ENCODE data around the gene SEZ6L. TPM values are rescaled to one million over a fixed set of nuclear protein-coding genes. Genes with fewer than 3 reads are reported as not detected.

Gene SEZ6L
- total RNA-seq, 1 experiment from 2014 or later = not detected

DNA sequence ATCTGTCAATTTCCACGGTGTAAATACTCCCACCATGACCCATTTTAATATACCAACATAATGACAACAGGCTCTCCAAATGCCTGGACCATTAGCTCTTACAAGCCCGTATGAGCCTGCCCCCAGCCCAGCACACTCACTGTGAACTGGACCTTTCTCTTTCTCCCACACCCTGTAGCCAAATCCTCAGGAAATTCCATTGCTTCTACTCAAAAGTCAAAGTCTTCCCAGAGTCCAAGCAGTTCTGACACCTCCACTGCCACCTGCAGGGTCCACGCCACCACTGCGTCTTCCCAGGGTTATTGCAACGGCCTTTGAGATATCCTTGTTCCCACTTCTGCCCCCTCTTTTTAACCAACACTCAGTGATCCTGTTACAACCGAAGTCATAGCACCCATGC, 149.7 kb downstream of the SEZ6L start:
- Histone ChIP-seq H3K4me1 (ENCODE audit: control insufficient read depth in 1 of 2, insufficient read depth in 2 of 2, low read length in 2 of 2) (peaks cover 0 to 19% of the 10 kb centered on the region in 2 experiments; a peak in 1 of 4 replicates), H3K36me3 (ENCODE audit: control insufficient read depth in 1 of 2, insufficient read depth in 2 of 2, low read length in 2 of 2) (no peaks in the 10 kb centered on the region), H3K79me2 (ENCODE audit: insufficient read depth, low read length) (no peaks in the 10 kb centered on the region), H4K20me1 (ENCODE audit: insufficient read depth) (no peaks in the 10 kb centered on the region; the same call in 1 of the 2 replicates), H3K27me3 (ENCODE audit: insufficient read depth, low read length) (peaks cover 32% of the 10 kb centered on the region), H3K9me2 (ENCODE audit: insufficient read depth) (no peaks in the 10 kb centered on the region), H3K27ac (ENCODE audit: low read depth, low read length) (no peak overlapping the region), H3K9ac (ENCODE audit: low read length) (no peak overlapping the region), H3K4me2 (ENCODE audit: low read length) (no peak overlapping the region), H3K9me3 (ENCODE audit: control insufficient read depth in 1 of 2, insufficient read depth in 1 of 2, low read depth in 1 of 2, low read length in 2 of 2) (no peaks in the 10 kb centered on the region), H2AFZ (ENCODE audit: low read depth, low read length, poor library complexity, severe bottlenecking) (no peak overlapping the region), H3K4me3 (replicated peaks in 1 of 2; ENCODE audit: low read depth in 1 of 2, low read length in 2 of 2) (no peak overlapping the region)
- peak; percentile 91 for ATAC-seq
- intact Hi-C loops (cut with micrococcal nuclease) = no loop called here
- ChIA-PET CTCF (interaction anchor here (2.0 kb wide), 1 partner anchor 12 kb away, joined by 9 read pairs; no protein-coding TSS in a partner anchor), RAD21 (ENCODE audit: low non-redundant PET in 1 of 2, low total read pairs in 2 of 2, uncharacterized antibody in 2 of 2, unreplicated experiment in 2 of 2) (interaction anchor here in 1 of 2 experiments (0.6 kb wide), 1 partner anchor 228 kb away, joined by 3 read pairs; no protein-coding TSS in a partner anchor), POLR2A (no interaction called here)
- DNase-seq (ENCODE audit: low read depth, low spot score) = no peak
- peak; percentile 24; the same call in 1 of the 2 replicates for TF ChIP-seq RAD21 (IDR thresholded peaks at IDR 0.05; ENCODE audit: low read depth)
- TF ChIP-seq, protein P1, sequence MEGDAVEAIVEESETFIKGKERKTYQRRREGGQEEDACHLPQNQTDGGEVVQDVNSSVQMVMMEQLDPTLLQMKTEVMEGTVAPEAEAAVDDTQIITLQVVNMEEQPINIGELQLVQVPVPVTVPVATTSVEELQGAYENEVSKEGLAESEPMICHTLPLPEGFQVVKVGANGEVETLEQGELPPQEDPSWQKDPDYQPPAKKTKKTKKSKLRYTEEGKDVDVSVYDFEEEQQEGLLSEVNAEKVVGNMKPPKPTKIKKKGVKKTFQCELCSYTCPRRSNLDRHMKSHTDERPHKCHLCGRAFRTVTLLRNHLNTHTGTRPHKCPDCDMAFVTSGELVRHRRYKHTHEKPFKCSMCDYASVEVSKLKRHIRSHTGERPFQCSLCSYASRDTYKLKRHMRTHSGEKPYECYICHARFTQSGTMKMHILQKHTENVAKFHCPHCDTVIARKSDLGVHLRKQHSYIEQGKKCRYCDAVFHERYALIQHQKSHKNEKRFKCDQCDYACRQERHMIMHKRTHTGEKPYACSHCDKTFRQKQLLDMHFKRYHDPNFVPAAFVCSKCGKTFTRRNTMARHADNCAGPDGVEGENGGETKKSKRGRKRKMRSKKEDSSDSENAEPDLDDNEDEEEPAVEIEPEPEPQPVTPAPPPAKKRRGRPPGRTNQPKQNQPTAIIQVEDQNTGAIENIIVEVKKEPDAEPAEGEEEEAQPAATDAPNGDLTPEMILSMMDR (IDR thresholded peaks at IDR 0.05 in 2 of 3, conservative IDR thresholded peaks at IDR 0.05 in 1 of 3; ENCODE audit: borderline replicate concordance in 1 of 3, insufficient read depth in 1 of 3, low read depth in 2 of 3, low read length in 2 of 3) = peak in 2 of 3 experiments; percentile 61 to 72; a peak in 4 of 6 replicates
- no peak for TF ChIP-seq ELF1 (IDR thresholded peaks at IDR 0.05; ENCODE audit: borderline replicate concordance, low read depth)
- no peak for TF ChIP-seq CEBPB (IDR thresholded peaks at IDR 0.05; ENCODE audit: low read depth)
- no peak for TF ChIP-seq SRF (IDR thresholded peaks at IDR 0.05; ENCODE audit: low read depth)
- BruUV-seq (replicated peaks) = no TSS peak

DNA sequence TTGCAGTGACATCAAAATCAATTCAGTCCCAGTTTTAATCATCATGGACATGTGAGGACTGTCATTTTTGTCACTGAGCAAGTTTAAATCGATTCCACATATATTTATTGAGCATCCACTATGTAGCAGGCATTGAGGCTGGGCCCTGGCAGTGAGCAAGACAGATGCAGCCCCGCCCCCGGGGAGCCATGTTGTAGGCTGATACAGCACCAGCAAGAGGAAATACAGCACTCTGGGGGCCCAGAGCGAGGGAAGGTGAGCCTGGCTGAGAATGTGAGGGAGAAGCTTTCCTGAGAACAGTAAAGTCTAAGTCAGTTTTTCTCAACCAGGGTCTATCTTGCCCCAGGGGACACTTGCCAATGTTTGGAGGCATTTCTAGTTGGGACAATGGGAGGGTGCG, 151.2 kb downstream of the SEZ6L start:
- ChIA-PET POLR2A (no interaction called here), CTCF (interaction anchor here (0.8 to 3.0 kb wide), 3 partner anchors 10 to 148 kb away, joined by 3 to 16 read pairs (median 13); no protein-coding TSS in a partner anchor), RAD21 (ENCODE audit: low non-redundant PET in 1 of 2, low total read pairs in 2 of 2, uncharacterized antibody in 2 of 2, unreplicated experiment in 2 of 2) (no interaction called here)
- ATAC-seq = no peak
- H3K9me2 ChIP-seq (ENCODE audit: insufficient read depth) = no peaks in the 10 kb centered on the region
- H2AFZ ChIP-seq (ENCODE audit: low read depth, low read length, poor library complexity, severe bottlenecking) = no peak overlapping the region
- H3K79me2 ChIP-seq (ENCODE audit: insufficient read depth, low read length) = no peaks in the 10 kb centered on the region
- no peaks in the 10 kb centered on the region for H3K36me3 ChIP-seq (ENCODE audit: control insufficient read depth in 1 of 2, insufficient read depth in 2 of 2, low read length in 2 of 2)
- no peak overlapping the region for H3K27ac ChIP-seq (ENCODE audit: low read depth, low read length)
- no peak overlapping the region for H3K9ac ChIP-seq (ENCODE audit: low read length)
- H4K20me1 ChIP-seq (ENCODE audit: insufficient read depth) = no peaks in the 10 kb centered on the region; the same call in 1 of the 2 replicates
- no peak overlapping the region for H3K4me2 ChIP-seq (ENCODE audit: low read length)
- no TSS peak for BruUV-seq (replicated peaks)
- no peaks in the 10 kb centered on the region for H3K9me3 ChIP-seq (ENCODE audit: control insufficient read depth in 1 of 2, insufficient read depth in 1 of 2, low read depth in 1 of 2, low read length in 2 of 2)
- intact Hi-C loops (cut with micrococcal nuclease) = no loop called here
- no peak for DNase-seq (ENCODE audit: low read depth, low spot score)
- peaks cover 0 to 19% of the 10 kb centered on the region in 2 experiments; a peak in 1 of 4 replicates for H3K4me1 ChIP-seq (ENCODE audit: control insufficient read depth in 1 of 2, insufficient read depth in 2 of 2, low read length in 2 of 2)
- H3K4me3 ChIP-seq (replicated peaks in 1 of 2; ENCODE audit: low read depth in 1 of 2, low read length in 2 of 2) = no peak overlapping the region
- H3K27me3 ChIP-seq (ENCODE audit: insufficient read depth, low read length) = peaks cover 34% of the 10 kb centered on the region
- TF ChIP-seq, protein P2, sequence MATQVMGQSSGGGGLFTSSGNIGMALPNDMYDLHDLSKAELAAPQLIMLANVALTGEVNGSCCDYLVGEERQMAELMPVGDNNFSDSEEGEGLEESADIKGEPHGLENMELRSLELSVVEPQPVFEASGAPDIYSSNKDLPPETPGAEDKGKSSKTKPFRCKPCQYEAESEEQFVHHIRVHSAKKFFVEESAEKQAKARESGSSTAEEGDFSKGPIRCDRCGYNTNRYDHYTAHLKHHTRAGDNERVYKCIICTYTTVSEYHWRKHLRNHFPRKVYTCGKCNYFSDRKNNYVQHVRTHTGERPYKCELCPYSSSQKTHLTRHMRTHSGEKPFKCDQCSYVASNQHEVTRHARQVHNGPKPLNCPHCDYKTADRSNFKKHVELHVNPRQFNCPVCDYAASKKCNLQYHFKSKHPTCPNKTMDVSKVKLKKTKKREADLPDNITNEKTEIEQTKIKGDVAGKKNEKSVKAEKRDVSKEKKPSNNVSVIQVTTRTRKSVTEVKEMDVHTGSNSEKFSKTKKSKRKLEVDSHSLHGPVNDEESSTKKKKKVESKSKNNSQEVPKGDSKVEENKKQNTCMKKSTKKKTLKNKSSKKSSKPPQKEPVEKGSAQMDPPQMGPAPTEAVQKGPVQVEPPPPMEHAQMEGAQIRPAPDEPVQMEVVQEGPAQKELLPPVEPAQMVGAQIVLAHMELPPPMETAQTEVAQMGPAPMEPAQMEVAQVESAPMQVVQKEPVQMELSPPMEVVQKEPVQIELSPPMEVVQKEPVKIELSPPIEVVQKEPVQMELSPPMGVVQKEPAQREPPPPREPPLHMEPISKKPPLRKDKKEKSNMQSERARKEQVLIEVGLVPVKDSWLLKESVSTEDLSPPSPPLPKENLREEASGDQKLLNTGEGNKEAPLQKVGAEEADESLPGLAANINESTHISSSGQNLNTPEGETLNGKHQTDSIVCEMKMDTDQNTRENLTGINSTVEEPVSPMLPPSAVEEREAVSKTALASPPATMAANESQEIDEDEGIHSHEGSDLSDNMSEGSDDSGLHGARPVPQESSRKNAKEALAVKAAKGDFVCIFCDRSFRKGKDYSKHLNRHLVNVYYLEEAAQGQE (IDR thresholded peaks at IDR 0.05; ENCODE audit: low read depth) = no peak
- TF ChIP-seq SRF (IDR thresholded peaks at IDR 0.05; ENCODE audit: low read depth) = no peak
- TF ChIP-seq, protein P3, sequence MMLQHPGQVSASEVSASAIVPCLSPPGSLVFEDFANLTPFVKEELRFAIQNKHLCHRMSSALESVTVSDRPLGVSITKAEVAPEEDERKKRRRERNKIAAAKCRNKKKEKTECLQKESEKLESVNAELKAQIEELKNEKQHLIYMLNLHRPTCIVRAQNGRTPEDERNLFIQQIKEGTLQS (IDR thresholded peaks at IDR 0.05) = no peak
- no peak for TF ChIP-seq ELF1 (IDR thresholded peaks at IDR 0.05; ENCODE audit: borderline replicate concordance, low read depth)
- no peak for TF ChIP-seq EGR1 (IDR thresholded peaks at IDR 0.05; ENCODE audit: low read depth)
- no peak for TF ChIP-seq FOSL1 (IDR thresholded peaks at IDR 0.05; ENCODE audit: low read depth)
- TF ChIP-seq CEBPB (IDR thresholded peaks at IDR 0.05; ENCODE audit: low read depth) = no peak
- no peak for TF ChIP-seq SP1 (IDR thresholded peaks at IDR 0.05; ENCODE audit: low read depth)
- TF ChIP-seq RAD21 (IDR thresholded peaks at IDR 0.05; ENCODE audit: low read depth) = no peak
- TF ChIP-seq, protein P1 (IDR thresholded peaks at IDR 0.05 in 2 of 3, conservative IDR thresholded peaks at IDR 0.05 in 1 of 3; ENCODE audit: borderline replicate concordance in 1 of 3, insufficient read depth in 1 of 3, low read depth in 2 of 3, low read length in 2 of 3) = no peak

Measured in HCT116 (cell line).